HepG2 (cell line): Measurements from ENCODE around the gene ANKRD53. TPM values are rescaled to one million over a fixed set of nuclear protein-coding genes. Genes with fewer than 3 reads are reported as not detected.
A peak's percentile ranks its signal among the peaks of the same experiment; 100 is the strongest.

Experiments used
- GFI1 ChIP-seq: sonication (generic); formaldehyde crosslinking; IDR thresholded peaks from 2 replicates; pipeline ENCODE4 v1.5.0; 2020; ENCODE audit warnings: missing genetic modification reagents, mild to moderate bottlenecking, borderline replicate concordance
- MAX ChIP-seq: IDR thresholded peaks from 2 replicates; pipeline ENCODE4 v1.6.1; 2012; ENCODE audit warnings: inconsistent platforms
- MIER2 ChIP-seq: IDR thresholded peaks from 2 replicates; pipeline ENCODE4 v1.6.1; 2016; ENCODE audit warnings: missing biosample characterization, missing genetic modification reagents
- MTF2 ChIP-seq: sonication (generic); formaldehyde crosslinking; IDR thresholded peaks from 2 replicates; pipeline ENCODE4 v1.5.0; 2020; ENCODE audit warnings: missing genetic modification reagents, borderline replicate concordance
- PREB ChIP-seq: sonication (generic); formaldehyde crosslinking; IDR thresholded peaks from 2 replicates; pipeline ENCODE4 v1.4.0; 2020; ENCODE audit warnings: missing genetic modification reagents
- SIN3B ChIP-seq: fragments of 150-350 bp; IDR thresholded peaks from 2 replicates; pipeline ENCODE4 v1.6.1; 2014; ENCODE audit warnings: low read length
- SYNCRIP ChIP-seq: fragments of 200-400 bp; formaldehyde crosslinking; IDR thresholded peaks from 2 replicates; pipeline ENCODE4 v1.6.1; 2018; ENCODE audit warnings: mild to moderate bottlenecking, low read depth, low read length; ENCODE audit not compliant: insufficient read depth
- ZBTB26 ChIP-seq: IDR thresholded peaks from 2 replicates; pipeline ENCODE4 v1.6.1; 2016; ENCODE audit warnings: missing compliant biosample characterization, missing genetic modification reagents, borderline replicate concordance
- ZBTB39 ChIP-seq: sonication (generic); formaldehyde crosslinking; IDR thresholded peaks from 2 replicates; pipeline ENCODE4 v1.5.0; 2020; ENCODE audit warnings: missing genetic modification reagents
- ZNF143 ChIP-seq: sonication (generic); formaldehyde crosslinking; IDR thresholded peaks from 2 replicates; pipeline ENCODE4 v1.4.0; 2020; ENCODE audit warnings: missing genetic modification reagents
- ZNF18 ChIP-seq: sonication (generic); formaldehyde crosslinking; IDR thresholded peaks from 2 replicates; pipeline ENCODE4 v1.8.0; 2022; ENCODE audit warnings: mild to moderate bottlenecking, missing genetic modification reagents; ENCODE audit not compliant: insufficient replicate concordance
- ZNF574 ChIP-seq: sonication (generic); formaldehyde crosslinking; IDR thresholded peaks from 2 replicates; pipeline ENCODE4 v1.4.0; 2020; ENCODE audit warnings: missing genetic modification reagents
- ZNF75D ChIP-seq: sonication (generic); formaldehyde crosslinking; IDR thresholded peaks from 2 replicates; pipeline ENCODE4 v1.8.1; 2023; ENCODE audit warnings: missing genetic modification reagents, mild to moderate bottlenecking, borderline replicate concordance
- polyA plus RNA-seq, 8 experiments: library from polyadenylated mRNA; depleted of rRNA in 3 of 8; stranded (reverse) in 7 of 8; unstranded in 1 of 8; fragments of >200 nt; fragmentation: Illumina TruSeq in 4 of 8; extraction: Trizol in 4 of 8; gene quantifications; 2 replicates each; pipeline versions ENCODE4 v1.2.1 to v1.2.3, GENCODE V29; 2011 to 2016; ENCODE audit warnings: low read depth in 4 of 8, missing spikeins in 1 of 8, mixed read lengths in 1 of 8; ENCODE audit not compliant: insufficient read depth in 1 of 8
- total RNA-seq, 5 experiments: library from RNA; depleted of rRNA; stranded (reverse); fragments of >200 nt; fragmentation: Illumina TruSeq; extraction: Trizol; gene quantifications; 2 replicates each; pipeline ENCODE4 v1.2.3, GENCODE V29; 2016; ENCODE audit warnings: low read depth in 1 of 5
- TF ChIP-seq, protein P1 (sequence below): sonication (generic); formaldehyde crosslinking; IDR thresholded peaks from 2 replicates; pipeline ENCODE4 v1.5.0; 2020; ENCODE audit warnings: missing genetic modification reagents, mild to moderate bottlenecking, borderline replicate concordance

Gene ANKRD53
- total and polyA plus RNA-seq, 2 of the 13 experiments (the other 11 are each of a cell fraction or from before 2014, with no cell fraction given) = 0.15 TPM; not detected in 1

GRCh38 chr2:70948337-70949003 is 30.0 kb upstream of the ANKRD53 start (continued):
- TF ChIP-seq PREB (CRISPR knock-in tag) (0 out of 2 replicates have a peak, but pooled peaks have one; percentile 77), SIN3B (no peak), ZNF574 (CRISPR knock-in tag) (peak; percentile 65; the same call in 1 of the 2 replicates), GFI1 (peak; percentile 72), ZNF18 (peak; percentile 44), MIER2 (CRISPR knock-in tag) (0 out of 2 replicates have a peak, but pooled peaks have one; percentile 21), ZNF143 (CRISPR knock-in tag) (0 out of 2 replicates have a peak, but pooled peaks have one; percentile 33), ZBTB26 (CRISPR knock-in tag) (peak; percentile 75; the same call in 1 of the 2 replicates), MTF2 (CRISPR knock-in tag) (peak; percentile 84), SYNCRIP (no peak), MAX (peak; percentile 84), ZBTB39 (CRISPR knock-in tag) (0 out of 2 replicates have a peak, but pooled peaks have one; percentile 77), ZNF75D (CRISPR knock-in tag) (no peak)
- TF ChIP-seq, protein P1, sequence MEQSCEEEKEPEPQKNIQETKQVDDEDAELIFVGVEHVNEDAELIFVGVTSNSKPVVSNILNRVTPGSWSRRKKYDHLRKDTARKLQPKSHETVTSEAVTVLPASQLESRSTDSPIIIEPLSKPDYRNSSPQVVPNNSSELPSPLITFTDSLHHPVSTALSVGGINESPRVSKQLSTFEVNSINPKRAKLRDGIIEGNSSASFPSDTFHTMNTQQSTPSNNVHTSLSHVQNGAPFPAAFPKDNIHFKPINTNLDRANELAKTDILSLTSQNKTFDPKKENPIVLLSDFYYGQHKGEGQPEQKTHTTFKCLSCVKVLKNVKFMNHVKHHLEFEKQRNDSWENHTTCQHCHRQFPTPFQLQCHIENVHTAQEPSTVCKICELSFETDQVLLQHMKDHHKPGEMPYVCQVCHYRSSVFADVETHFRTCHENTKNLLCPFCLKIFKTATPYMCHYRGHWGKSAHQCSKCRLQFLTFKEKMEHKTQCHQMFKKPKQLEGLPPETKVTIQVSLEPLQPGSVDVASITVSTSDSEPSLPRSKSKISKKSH (CRISPR knock-in tag) = 0 out of 2 replicates have a peak, but pooled peaks have one; percentile 70
